ENCODE measurements around the gene HGFAC. TPM values are rescaled to one million over a fixed set of nuclear protein-coding genes. Genes with fewer than 3 reads are reported as not detected.
A peak's percentile ranks its signal among the peaks of the same experiment; 100 is the strongest.

HGFAC gene
- not detected in 2 replicates for total RNA-seq (2014; rRNA removed; shearing (Covaris generic))
- polyA plus RNA-seq (2015; cell fraction: cytosol; rRNA removed): not detected in 2 replicates
- polyA plus RNA-seq (2015; cell fraction: nucleus; rRNA removed): not detected in 2 replicates

GRCh38 chr4:3441501-3442459 lies at the start of gene HGFAC:
HGFAC (plus strand) TSS chr4:3441968; CDS start chr4:3442002, 34 bp downstream.
- no peak for DNase-seq (ENCODE audit: low read depth)

- no peak for DNase-seq (ENCODE audit: low read depth)
These were observed 49.4 kb upstream of the HGFAC start for GRCh38 chr4:3392321-3392720.

- no peak for DNase-seq (ENCODE audit: low read depth)
These were observed 48.6 kb upstream of the HGFAC start for GRCh38 chr4:3393171-3393570.

- DNase-seq (ENCODE audit: low read depth): no peak
These were observed 45.2 kb upstream of the HGFAC start for GRCh38 chr4:3396600-3396999.

- no peak for DNase-seq (ENCODE audit: low read depth)
These were observed 44.6 kb upstream of the HGFAC start for GRCh38 chr4:3397128-3397527.

GRCh38 chr4:3399277-3400194 lies 42.2 kb upstream of the HGFAC start:
- peak; percentile 52 for DNase-seq (ENCODE audit: low read depth)

GRCh38 chr4:3401436-3402171 lies 40.2 kb upstream of the HGFAC start:
- DNase-seq (ENCODE audit: low read depth): peak; percentile 64

GRCh38 chr4:3402491-3403347 lies 39.0 kb upstream of the HGFAC start:
- peak; percentile 13 for DNase-seq (ENCODE audit: low read depth)

GRCh38 chr4:3403348-3403906 lies 38.3 kb upstream of the HGFAC start:
- DNase-seq (ENCODE audit: low read depth): no peak

GRCh38 chr4:3404546-3404945 lies 37.2 kb upstream of the HGFAC start:
- DNase-seq (ENCODE audit: low read depth): no peak

GRCh38 chr4:3405176-3405575 lies 36.6 kb upstream of the HGFAC start:
- DNase-seq (ENCODE audit: low read depth): no peak

GRCh38 chr4:3406021-3406420 lies 35.7 kb upstream of the HGFAC start:
- no peak for DNase-seq (ENCODE audit: low read depth)

- no peak for DNase-seq (ENCODE audit: low read depth)
These were observed 35.3 kb upstream of the HGFAC start for GRCh38 chr4:3406431-3406830.

- DNase-seq (ENCODE audit: low read depth): no peak
These were observed 34.5 kb upstream of the HGFAC start for GRCh38 chr4:3407171-3407771.

- no peak for DNase-seq (ENCODE audit: low read depth)
These were observed 33.6 kb upstream of the HGFAC start for GRCh38 chr4:3407930-3408792.

GRCh38 chr4:3408793-3409330 lies 32.9 kb upstream of the HGFAC start:
- no peak for DNase-seq (ENCODE audit: low read depth)

- no peak for DNase-seq (ENCODE audit: low read depth)
These were observed 32.1 kb upstream of the HGFAC start for GRCh38 chr4:3409571-3410091.

Data from HT1080 (cell line).